ENCODE results near the gene ABCF2.

The ABCF2 gene

DNA sequence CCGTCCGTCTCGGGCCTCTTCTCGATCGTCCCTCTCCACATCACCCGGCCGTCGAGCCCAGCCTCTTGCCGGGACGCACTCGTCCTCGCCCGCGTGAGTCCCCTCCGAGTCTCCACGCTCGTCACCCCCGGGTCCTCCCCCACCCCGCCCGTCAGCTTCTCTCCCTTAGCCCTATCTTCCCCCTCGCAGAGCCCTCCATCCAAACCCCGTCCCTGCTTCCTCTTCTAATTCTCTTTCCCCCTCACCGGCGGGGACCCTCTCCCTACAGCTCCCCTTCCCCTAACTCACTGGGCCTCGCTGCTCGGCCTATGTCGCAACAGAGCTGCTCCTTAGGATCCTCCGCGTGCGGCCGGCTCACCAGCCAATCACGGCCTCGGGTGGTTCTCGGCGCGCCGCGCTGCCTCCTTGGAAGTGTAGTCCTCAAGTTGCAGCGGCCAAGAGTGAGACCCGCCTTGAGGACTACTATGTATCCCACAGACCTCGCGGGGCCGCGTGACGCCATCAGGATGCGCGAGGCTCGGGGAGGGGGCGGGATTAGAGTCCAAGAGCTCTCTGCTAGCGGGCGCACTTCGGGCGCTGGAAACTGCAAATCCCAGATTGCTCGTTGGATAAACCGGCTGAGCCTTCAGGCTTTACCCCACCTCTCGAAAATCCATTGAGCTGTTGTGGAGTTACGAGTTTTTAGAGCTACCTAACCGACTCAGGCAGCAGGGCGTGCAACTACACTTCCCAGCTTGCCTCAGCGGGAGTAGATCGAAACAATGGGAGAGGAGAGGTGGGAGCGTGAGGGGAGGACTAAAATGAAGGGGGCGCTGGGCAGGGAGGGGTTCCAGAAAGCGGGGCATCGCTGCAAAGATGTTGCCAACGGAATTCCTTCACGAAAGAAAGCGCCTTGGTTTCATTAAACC lies at the start of gene ABCF2:
Gene ABCF2, minus strand, starts transcription at position 331 of the 908 bp plus-strand sequence. CDS start 747 bp downstream, outside the sequence.
- in situ Hi-C loops (cut with MboI; ENCODE audit: low sequenced_read_pairs): no loop called here

DNA sequence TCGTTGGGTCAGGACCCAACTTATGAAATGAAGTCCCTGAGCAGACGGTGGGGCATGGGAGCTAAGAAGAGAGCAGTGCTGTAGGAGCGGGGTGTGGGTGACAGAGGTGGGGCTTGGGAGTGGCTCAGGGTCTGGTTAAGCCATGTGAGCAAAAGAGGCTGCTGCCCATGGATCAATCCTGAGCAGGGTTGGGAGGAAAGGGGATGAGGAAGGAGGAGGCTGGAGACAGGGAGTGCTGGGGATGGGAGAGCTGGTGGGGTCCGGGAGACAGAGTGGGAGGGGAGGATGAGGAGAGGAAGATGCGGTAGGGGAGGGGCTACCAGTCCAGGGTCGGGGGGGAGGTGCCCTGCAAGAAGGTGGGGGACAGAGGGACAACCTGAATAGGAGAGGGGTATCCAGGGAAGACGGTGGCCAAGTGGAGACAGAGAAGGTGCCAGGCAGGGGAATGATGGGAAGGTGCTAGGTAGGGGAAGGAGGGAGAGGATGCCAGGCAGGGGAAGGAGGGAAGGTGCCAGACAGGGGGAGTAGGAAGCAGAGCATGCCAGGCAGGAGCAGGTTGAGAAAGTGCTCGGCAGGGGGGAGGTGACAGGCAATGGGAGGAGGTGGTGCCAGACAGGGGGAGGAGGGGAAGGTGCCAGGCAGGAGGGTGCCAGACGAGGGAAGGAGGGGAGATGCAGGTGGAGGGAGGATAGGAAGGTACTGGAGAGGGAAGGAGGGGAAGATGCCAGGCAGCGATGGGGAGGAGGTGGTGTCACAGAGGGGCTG lies 49.0 kb upstream of the ABCF2 start:
- in situ Hi-C loops (cut with MboI; ENCODE audit: low sequenced_read_pairs): no loop called here

DNA sequence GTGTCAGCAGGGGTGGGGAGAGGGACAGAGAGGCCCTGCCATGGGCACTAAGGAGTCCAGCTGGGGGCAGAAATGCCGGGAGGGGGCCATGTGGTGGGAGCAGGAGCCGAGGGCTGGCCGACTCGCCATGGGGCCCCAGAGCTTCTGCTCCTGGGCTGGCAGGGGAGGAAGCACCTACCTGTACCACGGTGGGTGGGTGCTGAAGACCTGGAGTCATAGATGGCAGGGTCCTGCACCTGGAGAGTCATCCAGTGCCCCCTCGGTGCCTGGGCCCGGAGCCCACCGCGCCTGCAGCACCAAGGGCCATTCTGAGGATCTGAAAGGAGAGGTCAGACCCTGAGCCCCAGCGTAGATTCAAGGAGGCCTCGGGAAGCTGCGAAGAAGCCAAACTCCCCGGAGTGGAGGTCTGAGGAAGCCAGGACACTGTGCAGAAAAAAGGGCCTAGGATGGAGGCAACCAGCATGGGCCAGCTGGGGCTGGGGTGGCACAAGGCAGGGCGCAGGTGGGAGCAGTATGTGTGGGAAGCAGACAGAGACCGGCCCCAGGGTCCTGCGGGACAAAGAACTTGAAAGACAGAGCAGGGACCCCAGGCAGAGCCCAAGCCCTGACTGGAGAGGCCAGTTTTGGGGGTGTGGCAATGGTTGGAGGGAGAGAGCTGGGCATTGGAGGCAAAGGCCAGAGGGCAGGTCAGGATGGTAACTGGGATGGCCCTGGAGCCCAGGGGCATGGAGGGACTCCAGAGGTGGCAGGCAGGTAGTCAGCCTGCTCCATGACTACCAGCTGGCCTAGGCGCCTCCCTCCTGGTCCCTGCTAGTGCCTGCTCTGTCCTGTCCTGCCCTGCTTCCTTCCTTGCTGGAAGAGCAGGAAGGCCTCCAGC lies 48.2 kb upstream of the ABCF2 start:
- in situ Hi-C loops (cut with MboI; ENCODE audit: low sequenced_read_pairs): no loop called here

DNA sequence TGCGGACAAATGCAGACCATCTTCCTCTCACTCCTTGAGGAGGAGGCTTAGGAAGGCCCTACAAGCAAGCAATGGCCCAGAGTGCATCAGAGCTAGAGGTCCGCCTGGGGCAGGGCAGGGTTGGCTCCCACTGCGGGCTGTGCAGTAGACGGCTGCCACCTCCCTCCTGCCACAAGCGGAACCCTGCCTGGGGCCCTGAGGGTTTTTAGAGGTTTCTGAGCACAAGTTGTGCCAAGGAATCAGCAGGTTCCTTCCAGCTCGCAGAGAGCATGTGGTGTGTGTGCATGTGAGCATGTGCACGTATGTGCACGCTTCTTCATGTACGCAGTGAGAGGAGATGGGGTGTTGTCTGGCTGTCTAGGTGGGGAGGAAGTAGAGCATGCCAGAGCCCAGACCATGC lies 47.4 kb upstream of the ABCF2 start:
- in situ Hi-C loops (cut with MboI; ENCODE audit: low sequenced_read_pairs): no loop called here

DNA sequence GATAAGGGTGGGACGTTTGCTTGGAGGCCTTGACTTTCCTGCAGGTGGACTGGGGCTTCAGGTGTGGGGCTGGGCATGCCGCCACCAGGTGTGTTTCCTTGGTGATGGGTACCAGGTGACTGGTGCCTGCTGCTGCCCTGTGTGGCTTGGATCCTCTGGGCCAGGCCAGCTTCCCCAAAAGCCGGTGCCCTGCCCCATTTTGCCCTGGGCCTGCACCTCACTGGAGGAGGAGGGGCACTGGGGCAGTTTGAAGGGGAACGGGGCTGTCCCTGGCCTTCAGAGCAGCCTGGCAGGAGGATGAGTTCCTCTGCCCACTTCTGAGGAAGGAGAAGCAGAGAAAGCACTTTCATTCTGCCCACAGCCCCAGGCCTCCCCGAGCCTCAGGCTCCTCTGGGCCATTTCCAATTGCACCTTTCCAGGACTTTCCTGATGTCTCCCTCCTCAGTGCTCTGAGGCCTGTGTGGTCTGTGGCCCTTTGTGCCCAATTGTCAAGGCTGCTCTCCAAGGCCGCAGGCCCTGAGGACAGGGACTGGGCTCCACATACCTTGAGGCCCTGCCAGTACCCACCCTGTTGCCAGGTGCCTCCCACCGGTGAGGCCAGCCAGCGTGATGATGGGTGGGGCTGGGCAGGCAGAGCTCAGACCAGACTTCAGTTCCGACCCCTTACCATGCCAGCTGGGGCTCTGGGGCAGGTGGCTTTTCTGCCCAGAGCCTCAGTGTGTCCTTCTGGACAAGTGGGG lies 46.8 kb upstream of the ABCF2 start:
- in situ Hi-C loops (cut with MboI; ENCODE audit: low sequenced_read_pairs): no loop called here

DNA sequence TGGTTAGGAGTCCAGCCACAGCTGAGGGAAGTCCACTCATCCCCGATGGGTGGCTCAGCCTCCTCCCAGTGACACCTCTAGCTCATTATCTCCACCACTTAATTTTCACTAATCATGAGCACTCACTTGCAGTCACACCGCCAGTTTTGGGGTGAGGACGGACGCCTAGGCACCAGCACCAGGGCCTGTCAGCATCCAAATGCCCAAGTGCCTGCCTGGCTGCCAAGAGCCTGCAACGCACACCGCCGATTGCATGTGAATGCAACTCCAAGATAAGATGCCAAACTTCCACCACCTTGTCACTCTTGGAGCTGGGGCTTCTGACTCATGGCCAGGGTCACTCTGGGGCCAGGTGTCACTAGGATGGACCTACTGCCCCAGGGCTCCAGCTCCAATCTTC lies 45.9 kb upstream of the ABCF2 start:
- in situ Hi-C loops (cut with MboI; ENCODE audit: low sequenced_read_pairs): no loop called here

DNA sequence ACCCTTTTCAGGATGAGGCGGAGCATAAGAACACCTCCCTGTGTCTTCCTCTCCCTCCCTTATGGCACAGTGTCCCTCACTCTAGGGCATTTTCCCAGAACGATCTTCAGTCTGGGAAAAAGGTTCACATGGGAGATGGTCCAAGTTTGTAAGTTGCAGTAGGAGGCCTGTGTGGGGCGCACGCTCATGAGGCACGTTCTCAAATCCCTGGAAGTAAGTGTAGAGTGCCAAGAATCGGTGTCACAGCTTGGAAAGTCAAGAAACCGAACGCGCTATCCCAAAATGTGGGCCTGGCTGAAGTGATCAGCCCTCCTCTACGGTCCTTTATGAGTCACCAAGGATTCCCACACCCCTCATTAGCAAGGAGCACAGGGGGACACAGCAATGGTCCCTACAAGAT lies 45.4 kb upstream of the ABCF2 start:
- in situ Hi-C loops (cut with MboI; ENCODE audit: low sequenced_read_pairs): no loop called here

DNA sequence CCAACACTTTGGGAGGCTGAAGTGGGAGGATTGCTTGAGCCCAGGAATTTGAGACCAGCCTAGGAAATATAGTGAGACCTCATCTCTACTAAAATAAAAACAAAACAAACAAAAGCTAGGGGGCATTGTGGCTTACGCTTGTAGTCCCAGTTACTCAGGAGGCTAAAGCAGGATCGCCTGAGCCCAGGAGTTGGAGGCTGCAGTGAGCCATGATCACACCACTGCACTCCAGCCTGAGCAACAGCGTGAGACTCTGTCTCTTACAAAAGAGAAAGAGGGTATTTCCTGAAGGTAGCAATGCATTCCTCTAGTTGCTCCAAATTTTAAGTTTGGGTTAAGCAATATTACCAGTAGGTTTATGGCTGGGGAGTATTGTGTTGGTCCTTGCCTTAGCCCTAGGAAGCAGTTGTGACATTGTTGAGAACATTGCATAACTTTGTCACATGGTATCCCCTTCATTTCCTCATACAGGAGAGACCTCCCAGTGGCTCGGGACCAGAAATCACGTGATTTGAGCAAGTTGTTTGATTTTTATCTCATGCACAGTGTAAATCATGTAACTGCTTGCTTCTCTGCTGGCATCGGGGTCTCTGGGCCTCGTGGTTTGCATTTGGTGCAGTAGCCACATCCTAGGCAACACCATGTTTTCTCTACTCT lies 44.8 kb upstream of the ABCF2 start:
- in situ Hi-C loops (cut with MboI; ENCODE audit: low sequenced_read_pairs): no loop called here

DNA sequence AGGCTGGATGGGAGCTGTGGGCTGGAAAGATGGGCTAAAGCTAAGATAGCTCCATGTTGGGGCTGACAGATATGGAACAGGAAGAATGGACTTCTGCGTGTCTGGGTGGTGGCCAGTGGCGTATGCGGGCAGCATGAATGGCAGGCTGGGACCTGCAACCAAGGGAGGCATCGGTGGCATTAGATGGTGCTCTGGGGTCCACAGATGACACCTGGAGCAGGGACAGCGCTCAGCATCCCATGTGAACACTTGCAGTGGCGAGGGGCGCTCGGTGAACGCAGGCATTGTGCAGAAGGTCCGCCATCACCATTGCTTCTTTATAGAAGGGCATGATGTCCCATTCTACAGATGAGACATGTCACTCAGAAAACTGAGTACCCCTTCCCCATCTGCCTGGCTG lies 42.5 kb upstream of the ABCF2 start:
- in situ Hi-C loops (cut with MboI; ENCODE audit: low sequenced_read_pairs): no loop called here

DNA sequence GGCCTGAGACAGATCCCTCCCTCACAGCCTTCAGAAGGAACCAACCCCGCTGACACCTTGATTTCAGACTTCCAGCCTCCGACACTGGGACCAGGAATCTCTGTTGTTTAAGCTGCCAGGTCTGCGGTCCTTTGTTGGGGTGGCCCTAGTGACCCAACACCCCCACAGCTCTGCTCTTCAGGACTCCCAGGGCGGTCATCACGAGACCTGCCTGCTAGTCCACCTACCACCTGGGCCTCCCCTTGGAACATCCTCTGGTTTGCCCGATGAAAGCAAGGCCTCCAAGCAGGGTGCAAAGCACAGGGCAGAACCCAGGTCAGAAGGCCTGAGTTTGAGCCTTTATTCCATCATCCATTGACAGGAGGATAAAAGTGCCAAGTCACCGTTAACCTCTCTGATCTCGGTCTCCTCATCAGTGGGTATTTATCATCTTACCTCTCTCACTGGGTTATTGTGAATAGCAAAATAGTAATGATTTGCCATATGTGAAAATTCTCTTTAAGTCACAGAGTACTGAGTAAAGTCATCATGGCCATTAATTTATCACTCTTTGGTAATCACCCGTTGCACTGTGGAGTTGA lies 38.4 kb upstream of the ABCF2 start:
- in situ Hi-C loops (cut with MboI; ENCODE audit: low sequenced_read_pairs): no loop called here

DNA sequence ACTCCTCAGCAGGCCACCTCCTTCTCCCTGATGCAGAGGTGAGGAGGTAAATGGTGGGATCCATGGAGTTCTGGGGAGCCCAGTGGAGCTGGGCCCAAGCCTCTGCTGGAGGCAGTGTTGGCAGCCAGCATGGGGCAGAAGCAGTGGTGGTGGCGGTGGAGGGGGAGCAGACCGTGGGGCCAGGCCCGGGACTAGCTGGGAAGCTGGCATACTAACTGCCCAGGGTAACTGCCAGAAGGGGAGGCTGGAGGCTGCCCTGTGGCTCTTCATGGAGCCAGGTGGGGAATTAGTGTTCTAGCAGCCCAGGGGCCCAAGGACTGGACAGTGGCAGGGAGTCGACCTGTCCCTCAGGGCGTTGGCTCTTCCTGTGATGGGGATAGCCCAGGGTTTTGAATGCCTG lies 37.6 kb upstream of the ABCF2 start:
- in situ Hi-C loops (cut with MboI; ENCODE audit: low sequenced_read_pairs): no loop called here

DNA sequence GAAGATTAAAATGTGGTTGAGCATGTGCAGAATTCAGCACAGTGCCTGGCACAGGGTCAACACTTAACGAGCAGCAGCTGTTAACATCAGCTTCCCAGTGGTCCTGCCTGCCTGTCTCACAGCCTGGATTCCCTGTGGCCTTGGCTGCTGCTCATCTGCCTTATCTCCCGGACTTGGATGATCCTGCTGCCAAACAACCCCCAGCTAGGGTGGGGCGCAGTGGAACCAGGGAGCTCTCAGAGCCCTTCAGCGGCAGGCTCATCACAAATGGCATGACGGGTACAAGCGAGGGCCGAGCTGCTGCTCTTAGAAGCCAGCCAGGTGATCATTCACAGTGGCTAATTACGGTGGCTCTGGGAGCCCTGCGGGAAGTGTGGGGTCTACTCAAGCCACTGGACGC lies 34.5 kb upstream of the ABCF2 start:
- in situ Hi-C loops (cut with MboI; ENCODE audit: low sequenced_read_pairs): no loop called here

DNA sequence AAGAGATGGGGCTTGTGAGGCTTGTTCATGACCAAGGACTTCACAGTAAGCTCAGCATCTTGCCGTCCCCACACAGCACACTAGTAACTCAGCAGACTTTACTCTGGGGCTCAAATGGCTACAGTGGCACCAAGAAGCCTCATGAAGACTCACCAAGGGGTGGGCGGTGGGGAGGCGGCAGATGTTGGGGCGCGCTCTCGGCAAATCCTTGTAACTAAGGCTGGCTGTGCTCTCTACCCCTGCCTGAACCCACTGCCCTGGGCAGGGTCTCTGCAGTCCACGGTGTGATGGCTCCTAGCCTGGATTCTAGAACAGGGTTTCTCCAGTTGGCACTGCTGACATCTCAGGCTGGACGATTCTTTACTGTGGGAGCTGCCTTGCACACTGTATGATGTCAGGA lies 33.9 kb upstream of the ABCF2 start:
- in situ Hi-C loops (cut with MboI; ENCODE audit: low sequenced_read_pairs): no loop called here

DNA sequence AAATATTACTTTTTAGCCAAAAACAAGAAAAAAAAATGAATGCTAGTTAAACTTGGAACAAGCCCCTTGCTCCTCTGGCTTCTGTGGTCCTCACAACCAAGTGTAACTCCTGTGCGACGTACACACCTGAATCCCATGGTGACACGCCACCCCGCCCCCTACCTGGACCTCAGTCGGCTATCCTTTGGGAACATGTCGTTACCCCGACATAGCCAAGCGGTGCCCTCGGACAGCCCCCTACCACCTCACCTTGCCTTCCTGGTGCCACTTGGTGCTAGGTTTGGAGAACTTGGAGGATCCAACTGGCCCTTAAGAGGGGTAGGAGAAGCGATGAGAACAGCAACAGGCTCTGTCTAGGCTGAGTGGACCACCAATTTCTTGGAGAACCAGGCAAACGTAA lies 33.5 kb upstream of the ABCF2 start:
- in situ Hi-C loops (cut with MboI; ENCODE audit: low sequenced_read_pairs): no loop called here

DNA sequence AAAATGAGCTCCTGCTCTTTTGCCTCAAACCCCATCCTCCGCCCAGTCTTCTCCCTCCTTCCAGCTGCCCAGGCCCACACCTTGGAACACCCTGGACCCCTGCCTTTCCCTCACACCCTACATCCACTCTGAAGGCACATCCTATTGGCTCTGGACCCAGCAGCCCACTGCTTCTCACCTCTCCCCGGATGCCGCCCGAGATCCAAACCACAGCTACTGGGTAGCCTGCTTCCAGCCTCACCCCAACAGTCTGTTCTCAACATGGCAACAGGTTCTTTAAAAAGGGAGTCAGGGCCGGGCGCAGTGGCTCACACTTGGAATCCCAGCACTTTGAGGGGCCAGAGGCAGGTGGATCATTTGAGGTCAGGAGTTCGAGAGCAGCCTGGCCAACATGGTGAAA lies 31.0 kb upstream of the ABCF2 start:
- in situ Hi-C loops (cut with MboI; ENCODE audit: low sequenced_read_pairs): no loop called here

DNA sequence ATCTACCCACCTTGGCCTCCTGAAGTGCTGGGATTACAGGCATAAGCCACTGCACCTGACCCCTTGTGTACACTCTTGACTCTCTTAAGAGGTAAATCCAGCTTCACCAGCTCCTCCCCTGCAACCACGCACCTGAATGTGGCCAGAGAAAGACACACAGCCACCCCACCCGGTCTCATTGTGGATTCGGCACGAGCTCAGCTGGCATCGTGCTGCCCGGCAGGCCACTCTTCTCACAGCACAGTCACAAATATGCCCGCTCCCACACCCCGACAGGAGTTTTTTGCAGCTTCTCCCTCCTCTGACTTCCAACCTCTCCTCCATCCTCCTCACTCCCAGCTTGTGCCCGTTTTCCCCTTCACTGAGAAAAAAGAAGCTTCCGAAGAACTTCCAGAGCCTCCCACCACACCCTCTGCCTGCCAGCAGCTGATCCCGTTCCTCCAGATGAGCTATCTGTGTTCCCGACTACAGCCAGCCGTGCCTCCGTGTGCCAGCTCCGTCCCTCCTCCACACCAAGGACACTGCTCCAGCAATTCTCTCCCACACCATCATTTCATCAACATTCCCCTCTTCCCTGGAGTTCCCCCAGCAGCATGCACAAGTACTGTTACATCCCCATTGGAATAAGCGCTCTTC lies 29.5 kb upstream of the ABCF2 start:
- in situ Hi-C loops (cut with MboI; ENCODE audit: low sequenced_read_pairs): no loop called here

DNA sequence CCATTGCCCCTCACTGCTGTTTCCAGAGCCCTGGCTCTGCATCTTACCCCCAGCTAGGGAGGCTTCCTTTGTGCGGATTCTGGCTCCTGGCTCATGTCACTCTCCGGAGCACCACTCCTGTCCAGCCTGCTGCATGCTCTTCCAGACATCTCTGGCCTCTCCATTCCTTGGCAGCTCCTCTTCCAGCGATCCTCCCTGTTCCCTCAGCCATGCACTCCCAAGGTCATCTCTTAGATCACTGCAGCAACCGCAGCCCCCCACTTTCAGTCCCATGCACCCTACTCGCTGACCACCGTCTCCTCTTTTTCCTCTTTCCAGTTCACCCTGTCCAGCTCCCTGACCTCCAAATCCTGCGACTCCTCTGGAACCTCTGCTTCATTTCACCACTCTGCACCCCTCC lies 28.4 kb upstream of the ABCF2 start:
- in situ Hi-C loops (cut with MboI; ENCODE audit: low sequenced_read_pairs): no loop called here

DNA sequence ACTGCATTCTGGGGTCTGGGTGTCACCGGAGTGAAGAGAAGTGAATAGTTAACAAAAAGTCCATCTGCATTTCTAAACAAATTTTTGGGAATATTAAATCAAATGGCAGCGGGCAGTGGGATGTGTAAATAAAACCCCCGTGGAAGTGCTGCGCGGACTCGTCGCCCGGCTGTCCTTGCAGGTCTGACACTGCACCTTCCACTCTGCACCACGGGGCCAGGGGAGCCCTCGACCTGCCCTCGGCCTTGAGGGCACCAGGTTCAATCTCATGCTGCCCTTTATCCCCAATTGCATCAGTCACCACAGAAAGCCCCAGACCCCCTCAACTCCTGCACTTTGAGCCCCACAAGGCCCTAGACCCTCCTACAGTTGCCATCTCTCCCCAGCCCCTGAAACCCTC lies 27.8 kb upstream of the ABCF2 start:
- in situ Hi-C loops (cut with MboI; ENCODE audit: low sequenced_read_pairs): no loop called here

DNA sequence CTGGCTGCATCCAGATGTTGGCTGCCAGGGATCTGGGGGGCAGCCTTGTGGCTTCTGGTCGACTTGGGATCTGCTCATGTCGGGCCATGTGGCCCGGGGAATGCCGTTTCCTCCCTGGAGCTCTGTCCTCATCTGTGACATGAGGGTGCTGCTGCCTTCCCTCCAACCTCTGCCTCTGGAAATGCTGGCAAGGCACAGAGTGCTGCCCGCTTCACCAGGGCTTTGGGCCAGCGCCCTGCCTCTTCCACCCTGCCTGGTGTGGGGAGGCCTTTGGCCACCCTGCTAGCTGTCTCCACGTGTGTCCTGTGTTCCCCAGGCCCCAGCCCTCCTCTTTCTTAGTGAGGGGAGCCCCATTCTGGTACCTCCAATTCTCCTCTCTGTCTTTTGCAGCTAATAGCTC lies 27.3 kb upstream of the ABCF2 start:
- in situ Hi-C loops (cut with MboI; ENCODE audit: low sequenced_read_pairs): no loop called here
